CD4-positive, alpha-beta T cell treated with Interleukin-4 for 1 hour (primary cell): ENCODE measurements around the gene HMOX2.

ENCODE experiments used
- DNase-seq, 2 donors: peaks; one replicate each; pipeline ENCODE4 v3.0.0-alpha.2; 2020 to 2022

The HMOX2 gene

DNA sequence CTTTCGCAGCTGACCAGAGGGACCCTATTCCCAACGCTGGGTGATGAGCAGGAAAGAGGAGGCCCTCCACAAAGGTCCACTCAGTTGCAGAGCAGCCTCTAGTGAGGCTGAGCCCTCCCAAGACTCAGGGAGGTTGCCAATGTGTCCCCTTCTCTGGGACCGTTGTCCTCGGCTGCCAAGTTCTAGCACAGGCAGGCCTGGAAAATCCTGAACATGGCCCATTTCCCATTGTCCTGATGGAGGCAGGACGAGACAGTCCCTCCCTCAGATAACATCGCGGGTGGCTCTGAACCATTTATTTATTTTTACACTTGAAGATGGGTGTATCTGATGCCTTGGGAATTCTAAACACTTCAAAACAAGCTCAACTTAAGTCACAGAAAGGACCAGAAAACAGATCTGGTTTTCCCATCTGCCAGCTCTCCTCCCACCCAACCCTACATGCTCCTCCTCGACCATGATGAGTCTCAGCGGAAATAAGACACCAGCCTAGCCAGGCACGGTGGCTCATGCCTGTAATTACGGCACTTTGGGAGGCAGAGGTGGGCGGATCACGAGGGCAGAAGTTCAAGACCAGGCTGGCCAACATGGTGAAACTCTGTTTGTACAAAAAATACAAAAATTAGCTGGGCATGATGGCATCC, 49.6 kb downstream of the HMOX2 start:
- no peak for DNase-seq

DNA sequence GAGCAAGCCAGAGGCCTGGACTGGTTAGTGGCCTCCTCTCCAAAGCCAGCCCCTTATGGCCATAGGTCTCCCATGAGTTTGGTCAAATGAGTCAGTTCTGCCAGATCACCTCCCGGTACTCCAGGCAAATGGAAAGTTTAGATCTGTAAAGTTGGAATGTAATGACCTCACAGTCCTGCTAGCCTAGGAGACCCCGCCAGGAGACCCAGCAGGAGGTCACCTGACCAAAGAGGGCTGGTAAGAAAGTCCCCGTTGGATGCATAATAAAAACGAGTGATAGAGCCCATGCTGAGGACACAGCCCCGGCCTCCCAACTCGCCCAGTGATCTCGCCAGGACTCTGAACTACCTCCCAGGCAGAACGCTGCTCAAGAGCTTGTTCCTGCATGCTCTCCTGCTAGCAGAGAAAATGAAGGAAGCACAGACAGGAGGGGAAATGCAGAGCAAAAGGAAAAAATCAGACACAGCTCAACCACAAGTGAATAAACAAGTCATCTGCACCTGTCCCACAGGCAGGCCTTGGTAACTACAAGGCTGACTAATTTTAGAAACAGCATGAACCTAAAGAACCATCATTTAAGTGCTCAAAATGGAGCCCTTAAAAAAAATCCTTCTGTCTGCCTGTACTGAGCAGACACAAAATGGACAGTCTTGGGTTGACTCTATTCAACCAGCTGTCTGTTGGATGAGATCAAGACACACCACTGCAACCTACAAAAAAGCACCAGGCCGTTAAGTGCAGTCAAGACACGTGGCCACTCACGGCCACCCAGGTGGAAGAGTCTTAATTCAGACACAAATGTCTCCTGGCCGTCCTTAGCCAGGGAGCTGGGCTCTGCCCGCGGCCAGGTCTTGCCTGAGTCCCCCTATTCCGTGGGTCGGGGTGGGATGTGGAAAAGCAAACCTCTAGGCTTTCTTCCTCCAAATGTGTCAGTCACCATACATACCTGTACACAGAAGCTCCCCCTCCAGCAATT, 53.2 kb downstream of the HMOX2 start:
- no peak for DNase-seq

- no peak for DNase-seq
Measured at GRCh38 chr16:4531811-4532210, 55.6 kb downstream of the HMOX2 start.

GRCh38 chr16:4532238-4532637, 56.0 kb downstream of the HMOX2 start:
- DNase-seq: no peak

- no peak for DNase-seq
Measured at GRCh38 chr16:4533490-4533889, 57.3 kb downstream of the HMOX2 start.

DNA sequence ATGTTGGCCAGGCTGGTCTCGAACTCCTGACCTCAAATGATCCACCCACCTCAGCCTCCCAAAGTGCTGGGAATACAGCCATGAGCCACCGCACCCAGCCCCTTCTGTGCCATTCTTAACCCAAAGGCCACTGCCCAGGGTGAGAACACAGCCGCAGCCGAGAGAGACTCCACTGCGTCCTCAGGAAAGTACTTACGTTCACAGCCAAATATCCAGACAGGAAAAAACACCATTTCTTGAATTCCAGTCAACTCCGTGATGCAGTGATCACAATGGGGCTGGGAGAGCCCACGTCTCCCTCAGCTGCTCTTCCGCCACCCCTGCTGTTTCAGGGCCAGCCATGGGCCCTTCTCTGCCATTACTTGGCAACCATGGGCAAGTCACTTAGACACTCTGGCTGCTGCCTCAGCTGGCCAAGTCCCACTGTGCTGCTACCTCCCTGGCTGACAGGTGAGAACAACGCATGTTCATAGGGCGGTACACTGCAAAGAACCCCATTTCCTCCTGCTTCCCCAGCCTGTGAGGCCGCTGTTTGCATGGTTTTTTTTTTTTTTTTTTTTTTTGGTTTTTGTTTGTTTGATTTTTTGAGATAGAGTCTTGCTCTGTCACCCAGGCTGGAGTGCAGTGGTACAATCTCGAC, 58.1 kb downstream of the HMOX2 start:
- peak; percentile 39 to 59 for DNase-seq

DNA sequence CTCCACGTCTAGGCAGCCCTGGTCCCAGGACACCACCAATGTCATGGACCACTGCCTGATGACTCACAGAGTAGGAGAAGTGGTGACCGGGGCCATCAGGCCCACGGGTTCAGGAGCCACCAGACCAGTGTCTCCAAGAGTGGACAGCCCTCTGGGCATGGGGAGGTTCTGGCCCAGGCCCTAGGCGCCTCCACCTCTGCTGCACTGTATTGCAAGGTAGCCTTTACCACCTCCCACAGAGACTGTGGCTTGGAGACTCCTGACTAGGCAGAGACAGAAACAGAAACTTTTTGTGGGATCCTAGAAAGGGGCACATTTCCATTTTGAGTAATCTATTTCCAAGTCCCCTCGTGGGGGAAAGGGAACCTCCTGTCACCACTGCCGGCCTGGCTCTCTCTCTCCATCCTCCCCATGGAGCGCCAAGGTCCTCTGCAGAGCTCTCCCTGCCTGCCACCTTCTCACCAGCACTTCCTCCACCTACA, 59.5 kb downstream of the HMOX2 start:
- DNase-seq: no peak

DNA sequence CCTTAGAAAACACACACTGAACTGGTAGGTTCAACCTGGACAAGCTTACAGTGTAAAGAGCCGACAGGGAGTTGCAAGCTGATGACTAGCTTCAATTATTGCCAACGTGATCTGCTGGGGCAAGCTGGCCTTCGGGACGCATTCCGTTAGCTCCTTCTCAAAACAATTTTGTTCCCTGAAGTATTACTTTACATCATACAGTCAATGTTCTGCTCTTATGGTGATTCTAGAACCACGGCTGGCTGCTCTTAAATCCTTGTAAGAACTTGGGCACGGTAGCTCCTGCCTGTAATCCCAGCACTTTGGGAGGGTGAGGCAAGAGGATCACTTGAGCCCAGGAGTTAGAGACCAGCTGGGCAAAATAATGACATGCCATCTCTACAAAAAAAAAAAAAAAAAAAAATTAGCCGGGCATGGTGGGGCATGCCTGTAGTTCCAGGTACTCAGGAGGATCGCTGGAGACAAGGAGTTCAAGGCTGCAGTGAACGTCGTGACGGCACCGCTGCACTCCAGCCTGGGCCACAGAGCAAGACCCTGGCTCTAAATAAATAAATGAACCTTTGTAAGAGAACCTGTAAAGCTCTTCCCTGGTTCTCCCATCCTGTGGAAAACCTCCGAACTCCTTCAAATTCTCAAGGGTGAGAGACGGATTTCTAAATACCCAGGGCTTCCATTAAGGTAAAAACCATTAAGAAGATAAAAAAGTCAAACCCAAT, 60.4 kb downstream of the HMOX2 start:
- DNase-seq: no peak

DNA sequence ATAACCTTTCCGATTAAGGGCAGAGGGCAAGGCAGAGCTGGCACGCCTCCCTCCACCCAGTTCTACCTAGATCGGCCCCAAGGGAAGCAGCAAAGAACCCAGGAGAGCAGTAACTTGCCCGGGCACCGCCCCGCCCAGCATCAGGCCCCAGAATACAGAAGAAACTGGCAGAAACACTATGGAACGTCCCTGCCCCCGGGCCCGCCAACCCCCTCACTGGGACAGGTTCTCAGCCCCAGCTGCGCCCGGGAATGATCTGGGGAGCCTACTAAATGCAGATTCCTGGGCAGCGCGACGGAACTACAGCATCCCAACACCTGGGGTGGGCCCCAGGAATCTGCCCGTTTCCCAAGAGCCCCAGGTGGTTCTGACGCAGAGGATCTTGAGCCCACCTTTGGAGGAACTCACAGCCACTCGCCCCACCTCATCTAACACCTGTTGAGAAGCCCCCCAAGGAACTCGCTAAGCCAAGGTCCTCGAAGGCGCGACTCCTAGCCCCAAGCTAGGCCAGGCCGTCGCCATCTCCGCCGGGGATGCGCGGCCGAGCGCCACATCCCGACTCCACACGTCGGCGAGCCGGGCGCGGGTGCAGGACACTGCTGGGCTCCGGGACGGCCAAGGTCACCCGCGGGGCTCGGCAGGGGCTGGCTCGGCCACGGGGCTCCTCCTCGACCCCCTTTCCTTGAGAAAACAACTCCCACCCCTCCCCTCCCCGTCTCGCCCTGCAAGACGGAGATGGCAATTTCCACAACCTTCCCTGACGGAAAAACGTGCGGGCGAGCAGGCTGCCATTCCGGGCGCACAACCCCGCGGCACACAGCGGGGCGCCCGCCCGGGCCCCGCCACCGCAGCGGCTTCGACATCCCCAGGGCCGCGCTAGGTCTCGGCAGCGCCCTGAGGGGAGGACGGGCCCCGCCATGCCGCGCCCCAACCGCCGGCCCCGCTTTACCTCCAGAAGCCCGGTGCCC, 61.5 kb downstream of the HMOX2 start:
- DNase-seq: no peak

GRCh38 chr16:4538350-4539235, 62.4 kb downstream of the HMOX2 start, which contains the start of gene CDIP1:
CDIP1 (minus strand) TSS chr16:4538773; CDS start chr16:4514130, 24,643 bp downstream.
- peak; percentile 96 for DNase-seq

DNA sequence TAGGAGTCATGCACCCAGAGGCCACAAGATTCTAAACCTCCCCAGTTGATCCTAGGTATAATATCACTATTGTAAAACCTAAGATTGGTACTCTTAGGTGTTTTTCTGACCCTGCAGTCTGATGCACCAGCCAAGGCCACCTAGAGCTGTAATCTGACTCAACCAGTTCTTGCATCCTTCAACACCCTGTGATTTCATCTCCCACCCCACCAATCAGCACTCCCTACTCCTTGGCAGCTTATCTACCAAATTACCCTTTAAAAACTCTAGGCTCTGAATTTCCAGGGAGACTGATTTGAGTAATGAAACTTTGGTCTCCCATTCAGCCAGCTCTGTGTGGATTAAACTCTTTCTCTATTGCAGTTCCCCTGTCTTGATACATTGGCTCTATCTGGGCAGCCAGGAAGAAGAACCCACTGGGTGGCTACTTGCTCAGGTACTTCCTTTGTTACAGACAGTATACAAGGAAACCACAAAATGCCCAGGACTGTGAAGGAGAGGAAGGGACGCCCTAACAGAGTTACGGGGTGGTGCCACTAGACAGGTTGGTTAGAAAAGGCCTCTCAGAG, 63.6 kb downstream of the HMOX2 start:
- DNase-seq: no peak

DNA sequence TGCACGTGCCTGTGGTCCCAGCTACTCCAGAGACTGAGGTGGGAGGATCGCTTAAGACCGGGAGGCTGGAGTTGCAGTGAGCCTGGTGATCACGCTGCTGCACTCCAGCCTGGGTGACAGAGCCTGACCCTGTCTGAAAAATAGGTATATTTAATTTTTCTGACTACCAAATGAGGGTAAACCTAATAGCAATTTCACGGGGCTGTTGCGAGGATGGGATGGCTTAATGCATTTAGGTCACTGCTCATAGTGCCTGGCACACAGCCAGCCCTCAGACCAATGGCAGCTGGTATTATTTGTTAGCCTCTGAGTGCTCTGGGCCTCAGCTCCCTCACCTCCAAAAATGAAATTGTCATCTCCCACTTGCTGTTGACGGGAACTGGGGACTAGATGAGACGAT, 68.3 kb downstream of the HMOX2 start:
- DNase-seq: no peak

- DNase-seq: no peak
Measured at GRCh38 chr16:4548124-4548523, 71.9 kb downstream of the HMOX2 start.

GRCh38 chr16:4550591-4550990, 74.4 kb downstream of the HMOX2 start:
- no peak for DNase-seq

DNA sequence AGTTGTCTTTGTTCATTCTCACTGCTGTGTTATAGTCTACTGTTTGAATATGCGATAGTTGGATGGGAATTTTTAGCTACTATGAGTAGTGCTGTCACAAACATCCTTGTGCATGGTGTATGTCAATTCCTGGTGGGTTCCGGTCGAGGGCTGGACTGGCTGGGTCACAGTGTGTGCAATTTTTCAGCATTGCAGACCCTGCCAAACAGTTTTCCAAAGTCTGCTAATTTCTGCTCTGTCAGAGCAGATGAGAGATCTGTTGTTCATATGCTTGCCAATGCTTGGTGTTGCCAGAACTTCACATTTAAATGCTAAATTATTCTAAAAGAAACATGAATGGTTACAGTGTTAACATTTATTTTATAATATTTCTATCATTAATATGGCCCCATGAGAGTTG, 76.3 kb downstream of the HMOX2 start:
- DNase-seq: no peak

DNA sequence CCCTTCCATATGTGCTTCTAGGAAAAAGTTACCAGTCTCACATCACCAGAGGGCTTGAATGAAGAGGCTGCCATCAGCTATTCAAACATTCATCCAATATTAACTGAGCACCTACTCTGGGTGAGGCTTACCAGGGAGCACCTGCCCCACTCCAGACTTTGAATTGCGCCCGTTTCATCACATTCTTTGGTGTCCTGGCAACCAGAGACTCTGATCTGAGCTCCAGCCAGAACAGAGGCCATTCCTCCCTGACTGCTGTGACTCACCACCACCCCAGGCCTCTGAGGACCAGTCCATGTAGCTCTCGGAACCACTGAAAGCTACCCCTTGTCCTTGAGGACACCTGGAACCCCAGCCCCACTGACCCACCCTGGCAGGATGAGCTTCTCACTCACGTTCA, 79.9 kb downstream of the HMOX2 start, which contains the start of gene C16orf96:
C16orf96 (plus strand) TSS at position 229 of the 400 bp plus-strand sequence; CDS start at position 379, 150 bp downstream.
- no peak for DNase-seq

- no peak for DNase-seq
Measured at GRCh38 chr16:4556580-4556979, 80.4 kb downstream of the HMOX2 start.

GRCh38 chr16:4557973-4558372, 81.8 kb downstream of the HMOX2 start:
- DNase-seq: no peak
